ENCODE measurements around the gene ERLIN1.

Gene ERLIN1

DNA sequence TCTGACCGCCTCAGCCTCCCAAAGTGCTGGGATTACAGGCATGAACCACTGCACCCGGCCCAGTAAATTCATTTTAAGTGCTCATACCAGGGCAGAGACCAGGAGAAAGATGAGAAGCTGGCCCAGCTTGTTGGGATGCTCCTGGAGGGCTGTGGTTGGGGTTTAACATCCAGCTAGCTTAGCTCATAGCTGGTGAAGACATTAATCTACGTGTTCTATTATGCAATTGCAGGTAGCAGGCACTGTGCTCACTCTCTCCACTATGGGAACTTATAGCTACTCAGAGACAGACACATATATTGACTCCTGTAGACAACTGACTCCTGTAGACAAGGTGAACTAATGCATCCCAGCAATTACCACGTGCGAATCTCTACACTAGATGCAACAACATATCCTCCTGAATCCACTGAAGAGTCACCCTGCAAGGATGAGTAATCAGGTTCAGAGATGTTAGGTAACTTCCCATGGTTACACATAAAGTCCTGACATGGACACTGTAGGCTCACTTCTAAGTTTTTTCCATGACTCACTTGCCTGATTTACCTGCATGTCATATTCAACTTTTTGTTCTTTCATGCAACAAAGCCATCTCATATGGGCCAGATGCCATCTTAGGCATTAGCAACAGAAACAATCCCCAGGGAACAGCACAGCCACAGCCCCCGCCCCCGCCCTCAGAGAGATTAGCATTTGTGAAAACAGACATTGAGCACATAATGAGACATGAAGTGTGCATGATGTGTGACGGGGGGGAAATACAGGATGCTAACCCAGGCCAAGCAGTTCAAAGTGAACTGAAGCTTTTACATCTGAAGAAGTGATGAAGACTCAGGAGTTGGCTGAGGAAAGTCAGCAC lies 37.2 kb downstream of the ERLIN1 start:
- no peak overlapping the region for H3K4me3 ChIP-seq (ENCODE audit: low read depth in 1 of 2, low read length in 2 of 2)
- H3K4me1 ChIP-seq (ENCODE audit: insufficient read depth, low read length), result no peaks in the 10 kb centered on the region
- no peak overlapping the region for H3K27ac ChIP-seq (ENCODE audit: low read depth, low read length)
- H3K27me3 ChIP-seq (ENCODE audit: control insufficient read depth in 1 of 2, insufficient read depth in 2 of 2, low read length in 2 of 2), result no peaks in the 10 kb centered on the region
- no peak overlapping the region for H3K9ac ChIP-seq (ENCODE audit: low read length)
- H3K36me3 ChIP-seq (ENCODE audit: insufficient read depth, low read length), result peaks cover 25% of the 10 kb centered on the region
- no peaks in the 10 kb centered on the region for H3K9me3 ChIP-seq (ENCODE audit: low read length)

DNA sequence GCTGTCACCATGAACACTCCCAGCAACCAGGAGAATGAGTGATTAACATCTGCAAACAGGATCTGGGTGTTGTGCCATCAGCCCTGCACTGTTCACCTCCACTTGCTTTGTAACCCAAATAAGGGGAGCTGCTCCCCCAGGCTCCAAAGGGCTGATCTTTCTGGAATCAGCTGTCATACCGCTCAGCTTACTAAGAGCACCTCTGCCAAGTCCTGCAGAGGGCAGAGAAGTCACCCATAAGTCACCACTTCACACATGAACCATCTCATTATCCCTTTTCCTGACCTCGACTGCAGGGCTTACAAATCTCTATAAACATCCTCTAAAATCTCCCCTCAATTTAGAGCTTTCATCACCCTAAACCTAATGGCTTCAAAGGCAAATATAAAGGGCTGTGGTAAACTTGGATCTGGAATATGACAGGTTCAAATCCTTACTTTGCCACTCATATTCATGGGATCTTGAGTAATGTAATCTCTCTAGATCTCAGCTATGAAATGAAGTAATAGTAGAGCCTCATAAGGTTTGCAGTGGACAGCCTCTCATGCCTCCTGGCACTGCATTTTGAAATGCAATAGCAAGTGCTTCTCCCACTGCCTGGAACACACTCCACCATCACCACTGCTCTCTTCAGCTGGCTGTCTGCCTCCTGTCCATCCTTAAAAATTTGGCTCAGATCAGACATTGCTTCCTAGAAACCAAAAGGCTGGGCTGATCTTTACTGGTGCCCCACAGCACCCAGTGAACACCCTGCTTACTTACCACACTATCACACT lies 38.8 kb downstream of the ERLIN1 start:
- no peaks in the 10 kb centered on the region for H3K4me1 ChIP-seq (ENCODE audit: insufficient read depth, low read length)
- H3K27ac ChIP-seq (ENCODE audit: low read depth, low read length), result no peak overlapping the region
- H3K36me3 ChIP-seq (ENCODE audit: insufficient read depth, low read length), result peaks cover 13% of the 10 kb centered on the region
- no peak overlapping the region for H3K4me3 ChIP-seq (ENCODE audit: low read depth in 1 of 2, low read length in 2 of 2)
- H3K27me3 ChIP-seq (ENCODE audit: control insufficient read depth in 1 of 2, insufficient read depth in 2 of 2, low read length in 2 of 2), result no peaks in the 10 kb centered on the region
- no peak overlapping the region for H3K9ac ChIP-seq (ENCODE audit: low read length)
- H3K9me3 ChIP-seq (ENCODE audit: low read length), result no peaks in the 10 kb centered on the region

GRCh38 chr10:100146398-100146797 lies 39.4 kb downstream of the ERLIN1 start:
- Histone ChIP-seq H3K4me1 (ENCODE audit: insufficient read depth, low read length) (no peaks in the 10 kb centered on the region), H3K9ac (ENCODE audit: low read length) (no peak overlapping the region), H3K27me3 (ENCODE audit: control insufficient read depth in 1 of 2, insufficient read depth in 2 of 2, low read length in 2 of 2) (no peaks in the 10 kb centered on the region), H3K9me3 (ENCODE audit: low read length) (no peaks in the 10 kb centered on the region), H3K36me3 (ENCODE audit: insufficient read depth, low read length) (peaks cover 7% of the 10 kb centered on the region), H3K4me3 (ENCODE audit: low read depth in 1 of 2, low read length in 2 of 2) (no peak overlapping the region), H3K27ac (ENCODE audit: low read depth, low read length) (no peak overlapping the region)

DNA sequence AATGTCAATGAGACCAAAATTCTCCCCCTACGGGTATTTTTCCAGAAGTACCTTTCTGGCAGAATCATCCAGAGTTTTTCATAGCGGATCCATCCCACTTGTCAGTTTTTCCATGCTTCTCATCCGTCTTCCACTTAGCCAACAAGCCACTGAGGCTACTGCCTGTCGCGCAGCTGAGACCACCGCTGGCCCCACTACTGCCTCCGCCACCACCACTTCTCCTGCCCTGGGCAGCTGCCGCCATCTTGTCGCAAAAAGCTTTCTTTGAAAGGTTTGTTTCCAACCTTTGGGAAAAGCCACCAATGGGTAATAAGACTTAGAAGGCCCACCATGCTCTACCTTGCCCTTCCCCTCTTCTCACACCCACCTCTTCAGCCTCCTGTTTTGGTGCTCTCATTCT lies 42.1 kb downstream of the ERLIN1 start:
- no peaks in the 10 kb centered on the region for H3K36me3 ChIP-seq (ENCODE audit: insufficient read depth, low read length)
- no peak overlapping the region for H3K9ac ChIP-seq (ENCODE audit: low read length)
- no peak overlapping the region for H3K27ac ChIP-seq (ENCODE audit: low read depth, low read length)
- no peaks in the 10 kb centered on the region for H3K27me3 ChIP-seq (ENCODE audit: control insufficient read depth in 1 of 2, insufficient read depth in 2 of 2, low read length in 2 of 2)
- no peaks in the 10 kb centered on the region for H3K4me1 ChIP-seq (ENCODE audit: insufficient read depth, low read length)
- no peak overlapping the region for H3K4me3 ChIP-seq (ENCODE audit: low read depth in 1 of 2, low read length in 2 of 2)
- H3K9me3 ChIP-seq (ENCODE audit: low read length), result no peaks in the 10 kb centered on the region

DNA sequence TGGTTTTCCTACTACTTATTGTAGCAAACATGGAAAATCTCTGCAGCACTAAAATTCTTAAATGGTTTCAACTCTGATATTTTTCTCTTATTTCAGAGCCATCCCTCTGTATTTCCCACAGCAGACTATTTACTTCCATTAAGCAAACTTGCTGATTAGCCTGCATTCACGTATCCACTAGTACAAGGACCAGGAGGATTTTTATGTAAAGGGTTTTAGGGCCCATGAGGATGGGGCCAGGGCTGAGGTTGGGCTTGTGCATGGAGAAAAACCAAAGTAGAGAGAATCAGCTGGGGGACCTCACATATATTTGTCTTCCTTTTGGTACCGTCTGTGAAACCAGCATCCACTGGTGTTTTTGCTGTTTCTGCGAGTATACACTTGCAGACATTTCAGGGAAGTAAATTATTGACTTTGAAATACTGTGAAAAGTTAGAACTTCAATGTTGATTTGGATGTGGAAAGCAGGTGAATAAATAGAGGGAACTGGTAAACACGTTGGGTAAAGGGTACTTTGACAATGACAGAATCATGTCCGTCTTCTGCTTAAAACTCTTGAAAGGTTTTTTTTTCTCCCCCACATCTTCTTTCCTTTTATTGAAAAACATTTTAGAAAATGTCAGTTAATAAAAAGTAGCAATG lies 44.3 kb downstream of the ERLIN1 start:
- no peaks in the 10 kb centered on the region for H3K36me3 ChIP-seq (ENCODE audit: insufficient read depth, low read length)
- no peak overlapping the region for H3K9ac ChIP-seq (ENCODE audit: low read length)
- no peak overlapping the region for H3K27ac ChIP-seq (ENCODE audit: low read depth, low read length)
- no peaks in the 10 kb centered on the region for H3K9me3 ChIP-seq (ENCODE audit: low read length)
- H3K27me3 ChIP-seq (ENCODE audit: control insufficient read depth in 1 of 2, insufficient read depth in 2 of 2, low read length in 2 of 2), result no peaks in the 10 kb centered on the region
- no peak overlapping the region for H3K4me3 ChIP-seq (ENCODE audit: low read depth in 1 of 2, low read length in 2 of 2)
- H3K4me1 ChIP-seq (ENCODE audit: insufficient read depth, low read length), result no peaks in the 10 kb centered on the region

GRCh38 chr10:100140070-100140469 lies 45.8 kb downstream of the ERLIN1 start:
- H3K27me3 ChIP-seq (ENCODE audit: control insufficient read depth in 1 of 2, insufficient read depth in 2 of 2, low read length in 2 of 2), result no peaks in the 10 kb centered on the region
- H3K9ac ChIP-seq (ENCODE audit: low read length), result no peak overlapping the region
- no peak overlapping the region for H3K27ac ChIP-seq (ENCODE audit: low read depth, low read length)
- H3K4me1 ChIP-seq (ENCODE audit: insufficient read depth, low read length), result no peaks in the 10 kb centered on the region
- no peak overlapping the region for H3K4me3 ChIP-seq (ENCODE audit: low read depth in 1 of 2, low read length in 2 of 2)
- no peaks in the 10 kb centered on the region for H3K9me3 ChIP-seq (ENCODE audit: low read length)
- no peaks in the 10 kb centered on the region for H3K36me3 ChIP-seq (ENCODE audit: insufficient read depth, low read length)

- H3K9me3 ChIP-seq (ENCODE audit: low read length), result peaks cover 4% of the 10 kb centered on the region
- no peak overlapping the region for H3K27ac ChIP-seq (ENCODE audit: low read depth, low read length)
- no peaks in the 10 kb centered on the region for H3K4me1 ChIP-seq (ENCODE audit: insufficient read depth, low read length)
- no peaks in the 10 kb centered on the region for H3K27me3 ChIP-seq (ENCODE audit: control insufficient read depth in 1 of 2, insufficient read depth in 2 of 2, low read length in 2 of 2)
- no peaks in the 10 kb centered on the region for H3K36me3 ChIP-seq (ENCODE audit: insufficient read depth, low read length)
- H3K9ac ChIP-seq (ENCODE audit: low read length), result no peak overlapping the region
- H3K4me3 ChIP-seq (ENCODE audit: low read depth in 1 of 2, low read length in 2 of 2), result no peak overlapping the region
Observed at GRCh38 chr10:100138921-100139496, 46.8 kb downstream of the ERLIN1 start.

- no peaks in the 10 kb centered on the region for H3K36me3 ChIP-seq (ENCODE audit: insufficient read depth, low read length)
- no peaks in the 10 kb centered on the region for H3K4me1 ChIP-seq (ENCODE audit: insufficient read depth, low read length)
- H3K4me3 ChIP-seq (ENCODE audit: low read depth in 1 of 2, low read length in 2 of 2), result no peak overlapping the region
- H3K27me3 ChIP-seq (ENCODE audit: control insufficient read depth in 1 of 2, insufficient read depth in 2 of 2, low read length in 2 of 2), result no peaks in the 10 kb centered on the region
- H3K9ac ChIP-seq (ENCODE audit: low read length), result no peak overlapping the region
- H3K9me3 ChIP-seq (ENCODE audit: low read length), result peaks cover 4% of the 10 kb centered on the region
- no peak overlapping the region for H3K27ac ChIP-seq (ENCODE audit: low read depth, low read length)
Observed at GRCh38 chr10:100135486-100135885, 50.3 kb downstream of the ERLIN1 start.

DNA sequence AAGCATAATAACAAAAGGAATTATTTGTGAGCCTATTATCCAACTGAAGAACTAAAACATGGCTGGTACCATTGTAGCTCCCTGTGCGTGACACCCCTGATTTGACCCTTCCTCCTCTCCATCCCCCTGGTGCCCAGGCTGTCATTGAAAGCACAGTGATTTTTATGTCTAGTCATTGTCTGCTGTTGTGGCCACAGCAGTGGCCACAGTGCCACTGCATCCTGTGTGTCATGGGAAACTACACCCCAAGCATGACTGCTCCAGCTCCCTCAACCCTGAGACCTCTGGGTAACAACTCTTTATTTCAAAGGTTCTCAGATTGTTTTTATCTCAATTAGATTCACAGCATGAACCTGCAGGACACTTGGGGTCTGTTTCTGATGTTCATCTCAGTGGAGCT lies 52.0 kb downstream of the ERLIN1 start:
- H3K9me3 ChIP-seq (ENCODE audit: low read length), result peaks cover 4% of the 10 kb centered on the region
- H3K4me3 ChIP-seq (ENCODE audit: low read depth in 1 of 2, low read length in 2 of 2), result no peak overlapping the region
- no peaks in the 10 kb centered on the region for H3K36me3 ChIP-seq (ENCODE audit: insufficient read depth, low read length)
- H3K27me3 ChIP-seq (ENCODE audit: control insufficient read depth in 1 of 2, insufficient read depth in 2 of 2, low read length in 2 of 2), result no peaks in the 10 kb centered on the region
- H3K27ac ChIP-seq (ENCODE audit: low read depth, low read length), result no peak overlapping the region
- no peak overlapping the region for H3K9ac ChIP-seq (ENCODE audit: low read length)
- no peaks in the 10 kb centered on the region for H3K4me1 ChIP-seq (ENCODE audit: insufficient read depth, low read length)

- Histone ChIP-seq H3K9me3 (ENCODE audit: low read length) (peaks cover 4% of the 10 kb centered on the region), H3K27ac (ENCODE audit: low read depth, low read length) (no peak overlapping the region), H3K27me3 (ENCODE audit: control insufficient read depth in 1 of 2, insufficient read depth in 2 of 2, low read length in 2 of 2) (no peaks in the 10 kb centered on the region), H3K36me3 (ENCODE audit: insufficient read depth, low read length) (no peaks in the 10 kb centered on the region), H3K4me3 (ENCODE audit: low read depth in 1 of 2, low read length in 2 of 2) (no peak overlapping the region), H3K9ac (ENCODE audit: low read length) (no peak overlapping the region), H3K4me1 (ENCODE audit: insufficient read depth, low read length) (no peaks in the 10 kb centered on the region)
Observed at GRCh38 chr10:100132427-100132826, 53.4 kb downstream of the ERLIN1 start.

- H3K27ac ChIP-seq (ENCODE audit: low read depth, low read length), result no peak overlapping the region
- peaks cover 4% of the 10 kb centered on the region for H3K9me3 ChIP-seq (ENCODE audit: low read length)
- H3K4me1 ChIP-seq (ENCODE audit: insufficient read depth, low read length), result no peaks in the 10 kb centered on the region
- H3K4me3 ChIP-seq (ENCODE audit: low read depth in 1 of 2, low read length in 2 of 2), result no peak overlapping the region
- no peaks in the 10 kb centered on the region for H3K27me3 ChIP-seq (ENCODE audit: control insufficient read depth in 1 of 2, insufficient read depth in 2 of 2, low read length in 2 of 2)
- no peaks in the 10 kb centered on the region for H3K36me3 ChIP-seq (ENCODE audit: insufficient read depth, low read length)
- H3K9ac ChIP-seq (ENCODE audit: low read length), result no peak overlapping the region
Observed at GRCh38 chr10:100131571-100131970, 54.3 kb downstream of the ERLIN1 start.

Data from muscle layer of colon (tissue), 2 donors.